HG02678 (cell line): ENCODE results near the gene SLC25A39.

Experiments
- ATAC-seq: cut with Tn5 transposase; IDR thresholded peaks from one replicate; pipeline ENCODE4 v1.9.1; 2021; ENCODE audit warnings: mild to moderate bottlenecking, moderate library complexity; ENCODE audit not compliant: unreplicated experiment

Gene SLC25A39

GRCh38 chr17:44314869-44315661 lies 9.6 kb downstream of the SLC25A39 start:
- ATAC-seq, result no peak

- ATAC-seq, result no peak
Observed at GRCh38 chr17:44314524-44314868, 10.1 kb downstream of the SLC25A39 start.

GRCh38 chr17:44314031-44314430 lies 10.6 kb downstream of the SLC25A39 start:
- ATAC-seq, result no peak

GRCh38 chr17:44312396-44313104 lies 12.1 kb downstream of the SLC25A39 start:
- no peak for ATAC-seq

- ATAC-seq, result no peak
Observed at GRCh38 chr17:44311562-44312181, 13.0 kb downstream of the SLC25A39 start.

GRCh38 chr17:44310609-44311376 lies 13.8 kb downstream of the SLC25A39 start:
- no peak for ATAC-seq

DNA sequence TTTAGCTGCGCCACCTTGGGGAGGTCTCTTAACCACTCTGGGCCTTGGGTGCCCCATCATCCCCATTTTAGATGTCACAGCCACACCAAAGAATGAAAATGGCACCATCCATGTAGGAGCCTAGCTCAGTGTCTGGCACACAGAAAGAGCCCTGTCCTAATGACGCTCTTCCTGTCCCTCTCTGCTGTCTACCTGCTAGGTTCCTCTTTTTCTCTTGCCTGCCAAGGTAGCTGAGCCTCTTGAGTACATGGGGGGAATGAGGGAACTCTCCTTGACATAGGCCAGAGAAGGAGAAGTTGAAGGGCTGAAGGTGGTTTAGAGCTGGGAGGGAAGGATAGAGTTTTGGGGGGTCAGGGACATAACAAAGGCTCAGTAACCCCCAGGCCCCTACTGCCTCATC lies 14.4 kb downstream of the SLC25A39 start:
- no peak for ATAC-seq

- ATAC-seq, result no peak
Observed at GRCh38 chr17:44309472-44309871, 15.2 kb downstream of the SLC25A39 start.

DNA sequence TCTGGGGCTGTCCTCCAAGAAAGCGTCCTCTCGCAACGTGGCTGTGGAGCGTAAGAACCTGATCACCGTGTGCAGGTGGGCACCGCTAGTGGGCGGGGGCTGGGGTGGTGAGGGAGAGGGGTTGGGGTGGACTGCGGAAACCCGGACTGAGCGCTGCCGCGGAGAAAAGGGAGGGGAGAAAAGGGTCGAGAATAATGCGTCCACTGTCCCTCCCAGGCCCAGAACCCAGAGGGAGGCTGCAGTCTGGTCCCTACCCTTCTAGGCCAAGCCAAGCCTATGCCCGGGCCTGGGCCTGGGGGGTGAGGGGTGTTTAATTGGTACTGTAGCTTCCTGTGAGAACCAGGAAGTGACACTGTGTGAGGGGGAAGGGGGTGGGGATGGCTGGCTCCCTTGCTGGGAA lies 15.8 kb downstream of the SLC25A39 start:
- ATAC-seq, result no peak

GRCh38 chr17:44308320-44308818 lies 16.3 kb downstream of the SLC25A39 start, which contains the start of gene RUNDC3A:
Gene RUNDC3A, plus strand, starts transcription at chr17:44308601. Its CDS starts 232 bp downstream, at chr17:44308833.
- peak; percentile 62 for ATAC-seq

GRCh38 chr17:44307387-44308186 lies 17.0 kb downstream of the SLC25A39 start:
- ATAC-seq, result no peak

GRCh38 chr17:44304651-44305050 lies 20.0 kb downstream of the SLC25A39 start:
- ATAC-seq, result no peak

- ATAC-seq, result no peak
Observed at GRCh38 chr17:44297975-44298374, 26.6 kb downstream of the SLC25A39 start.

DNA sequence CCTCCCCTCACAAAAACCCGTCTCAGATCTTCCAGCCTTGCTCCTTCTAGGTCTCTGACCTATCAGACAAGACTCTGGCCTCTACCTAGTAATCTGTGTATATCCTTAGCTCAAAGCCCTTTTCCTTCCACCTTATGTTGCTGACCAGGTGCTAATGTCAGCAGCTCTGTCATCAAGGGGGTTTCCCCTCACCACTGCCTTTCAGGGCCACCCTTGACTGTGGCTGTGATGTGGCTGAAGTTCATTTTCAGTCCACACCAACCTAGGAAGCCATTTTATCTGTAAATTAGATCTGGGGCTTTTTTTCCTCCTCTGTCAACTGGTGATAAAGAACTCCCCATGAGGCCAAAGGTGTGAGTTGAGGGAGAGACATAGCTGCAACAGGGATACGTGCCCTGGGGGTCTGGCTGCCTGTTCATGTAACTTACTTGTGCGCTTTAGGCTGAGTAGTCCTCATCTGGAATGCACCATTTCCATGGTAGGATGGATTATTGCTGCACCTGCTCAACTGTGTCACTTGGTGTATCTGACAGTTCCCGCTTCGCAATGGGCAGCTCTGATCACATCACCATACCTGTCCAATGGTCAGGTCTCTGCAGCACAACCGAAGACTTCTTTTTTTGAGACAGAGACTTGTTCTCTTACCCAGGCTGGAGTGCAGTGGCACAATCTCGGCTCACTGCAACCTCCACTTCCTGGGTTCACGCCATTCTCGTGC lies 31.0 kb downstream of the SLC25A39 start:
- ATAC-seq, result no peak

DNA sequence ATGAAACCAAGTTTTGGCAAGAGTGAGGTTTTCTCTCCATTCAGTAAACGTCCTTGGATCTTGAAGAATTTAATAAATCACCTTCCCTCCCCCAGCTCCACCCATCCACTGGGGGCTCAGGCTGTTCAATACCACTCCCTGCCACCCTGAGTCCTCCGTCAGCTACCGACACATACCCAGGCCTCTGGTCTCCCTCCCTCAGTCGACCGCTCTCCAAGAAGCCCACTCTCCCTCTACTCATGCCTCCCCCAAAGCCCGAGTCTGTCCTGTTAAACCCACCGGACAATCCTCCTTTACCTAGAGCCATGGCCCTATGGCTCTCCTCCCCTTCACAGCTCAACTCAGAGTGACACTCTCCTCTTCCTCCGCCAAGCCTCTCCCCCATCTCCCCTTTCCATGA lies 37.0 kb downstream of the SLC25A39 start:
- no peak for ATAC-seq

DNA sequence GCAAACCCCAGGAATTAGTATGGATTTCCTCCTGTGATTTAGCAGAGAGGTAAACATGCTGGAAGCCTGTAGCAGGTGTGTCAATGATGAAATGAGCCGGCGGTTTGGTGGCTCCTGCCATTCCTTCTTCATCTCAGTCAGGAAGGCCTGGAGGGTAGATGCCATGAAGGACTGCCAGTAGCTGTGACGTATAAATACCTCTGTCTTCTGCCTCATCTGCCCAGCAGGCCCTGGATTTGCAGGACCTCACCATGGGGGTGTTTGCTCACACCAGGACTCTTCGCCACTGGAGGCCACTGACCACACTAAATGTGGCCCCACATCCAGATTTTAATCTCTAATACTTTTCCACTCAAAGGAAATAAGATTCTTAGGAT lies 40.6 kb downstream of the SLC25A39 start:
- no peak for ATAC-seq

DNA sequence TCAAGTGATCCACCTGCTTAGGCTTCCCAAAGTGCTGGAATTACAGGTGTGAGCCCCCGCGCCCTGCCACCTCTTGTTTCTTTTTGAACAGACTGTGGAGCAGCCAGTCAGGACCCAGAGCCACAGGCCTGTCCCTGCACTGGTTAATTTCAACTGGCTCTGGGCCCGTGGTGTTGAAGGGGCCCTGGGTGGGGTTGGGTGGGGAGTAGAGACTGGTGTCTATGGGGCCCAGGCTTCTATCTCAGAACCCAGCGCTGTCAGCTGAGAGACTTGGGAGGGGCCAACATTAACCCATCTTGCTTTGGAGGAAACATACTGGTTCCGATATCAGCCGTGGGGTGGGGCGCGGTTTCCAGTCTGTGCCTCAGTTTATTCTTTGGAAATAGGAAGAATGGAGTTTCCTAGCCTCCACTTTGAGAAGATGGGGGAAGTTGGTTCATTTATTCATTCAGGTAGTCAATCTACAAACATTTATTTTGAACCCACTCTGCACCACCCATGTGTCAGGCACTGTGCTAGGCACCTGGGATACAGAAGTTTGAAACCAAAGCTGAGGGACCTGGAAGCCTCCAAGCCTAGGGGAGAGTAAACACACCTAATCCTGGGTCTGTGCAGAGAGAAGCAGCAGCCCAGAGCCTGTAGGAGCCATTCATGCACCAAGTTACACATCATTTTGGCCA lies 41.1 kb downstream of the SLC25A39 start:
- ATAC-seq, result no peak

DNA sequence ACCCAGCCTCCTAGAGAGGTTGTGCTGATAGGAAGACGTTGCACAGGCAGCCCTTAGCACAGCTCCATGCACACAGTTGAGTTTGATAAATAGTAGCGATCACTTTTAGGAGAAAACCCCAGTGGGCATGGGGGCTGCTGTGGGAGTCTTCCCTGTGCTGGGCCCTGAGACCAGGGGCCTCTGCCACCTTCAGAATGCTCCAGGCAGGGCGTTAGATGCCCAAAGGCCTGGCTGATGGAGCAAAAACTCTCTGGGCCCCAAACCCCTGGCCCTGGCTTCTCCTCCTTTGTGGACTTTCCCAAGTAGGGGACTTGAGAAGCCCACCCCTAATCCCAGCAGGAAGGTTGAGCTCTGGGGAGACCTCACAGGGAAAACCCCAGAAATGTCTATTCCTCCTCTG lies 42.4 kb downstream of the SLC25A39 start:
- no peak for ATAC-seq

DNA sequence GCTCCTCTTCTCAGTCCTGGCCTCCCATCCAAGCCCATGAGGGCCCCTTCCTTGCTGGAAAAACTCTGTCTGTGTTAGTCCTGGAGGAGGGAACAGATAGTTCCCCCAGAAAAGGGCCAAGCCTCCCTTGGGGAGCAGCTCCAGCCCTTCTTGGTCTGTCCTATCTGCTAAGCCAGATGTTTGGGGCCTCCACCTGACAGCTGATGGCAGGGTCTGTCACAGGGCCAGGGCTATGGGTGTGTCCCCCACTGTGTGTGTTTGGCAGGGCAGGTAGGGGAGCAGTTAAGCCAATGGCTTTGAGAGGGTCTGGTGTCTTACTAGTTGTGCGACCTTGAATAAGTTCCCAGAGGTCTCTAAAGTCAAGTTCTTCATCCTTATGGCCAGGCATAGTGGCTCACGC lies 43.1 kb downstream of the SLC25A39 start:
- no peak for ATAC-seq
